Astrocyte (in vitro differentiated cells and primary cell): ENCODE measurements around the gene ECI1. TPM values are rescaled to one million over a fixed set of nuclear protein-coding genes. Genes with fewer than 3 reads are reported as not detected.
"Not testable (repeated sequence)": the region's sequence is repeated elsewhere in the genome, so short reads cannot be mapped to it uniquely, and the experiment has no call there.

ENCODE experiments used
- DNase-seq: peaks from one replicate; pipeline ENCODE4 v3.0.0-alpha.2; 2010; ENCODE audit warnings: low read depth
- FAIRE-seq: peaks from 2 replicates; lab custom pipeline; 2011; peaks lifted over from hg19 to GRCh38; lab: Jason Lieb, UNC
- H2AFZ ChIP-seq: 2 replicates; pipeline ENCODE4 v1.6.0; 2012; ENCODE audit warnings: low read depth, low read length, inconsistent platforms
- H3K27ac ChIP-seq: 2 replicates; pipeline ENCODE4 v1.5.1; 2011; ENCODE audit warnings: low read depth, low read length, inconsistent platforms
- H3K27me3 ChIP-seq: 2 replicates; pipeline ENCODE4 v1.6.0; 2011; ENCODE audit warnings: low read length, inconsistent platforms; ENCODE audit not compliant: insufficient read depth
- H3K36me3 ChIP-seq: 2 replicates; pipeline ENCODE4 v1.5.1; 2011; ENCODE audit warnings: low read length, inconsistent platforms; ENCODE audit not compliant: insufficient read depth
- H3K4me1 ChIP-seq: 2 replicates; pipeline ENCODE4 v1.5.1; 2011; ENCODE audit warnings: low read length, inconsistent platforms; ENCODE audit not compliant: insufficient read depth
- H3K4me2 ChIP-seq: 2 replicates; pipeline ENCODE4 v1.6.0; 2012; ENCODE audit warnings: low read length, inconsistent platforms
- H3K4me3 ChIP-seq: 2 replicates; pipeline ENCODE4 v1.5.1; 2011; ENCODE audit warnings: low read depth, mild to moderate bottlenecking, low read length, inconsistent platforms; ENCODE audit not compliant: insufficient read depth
- H3K79me2 ChIP-seq: 2 replicates; pipeline ENCODE4 v1.6.0; 2012; ENCODE audit warnings: mild to moderate bottlenecking, low read length, inconsistent platforms; ENCODE audit not compliant: insufficient read depth
- H3K9ac ChIP-seq: 2 replicates; pipeline ENCODE4 v1.6.0; 2012; ENCODE audit warnings: mild to moderate bottlenecking, low read length, inconsistent platforms
- H3K9me3 ChIP-seq: 2 replicates; pipeline ENCODE4 v1.5.1; 2012; ENCODE audit warnings: low read depth, mild to moderate bottlenecking, low read length, inconsistent platforms; ENCODE audit not compliant: insufficient read depth
- H4K20me1 ChIP-seq: 2 replicates; pipeline ENCODE4 v1.6.0; 2012; ENCODE audit warnings: low read length, inconsistent platforms; ENCODE audit not compliant: insufficient read depth
- H3K27ac Mint-ChIP-seq: one replicate; pipeline ENCODE4 v1.8.0; 2021; ENCODE audit warnings: mild to moderate bottlenecking, mixed read lengths; ENCODE audit not compliant: unreplicated experiment
- H3K27me3 Mint-ChIP-seq: one replicate; pipeline ENCODE4 v1.8.0; 2021; ENCODE audit warnings: low read depth, mixed read lengths; ENCODE audit not compliant: unreplicated experiment
- H3K36me3 Mint-ChIP-seq: one replicate; pipeline ENCODE4 v1.8.0; 2021; ENCODE audit warnings: low read depth, mixed read lengths; ENCODE audit not compliant: unreplicated experiment
- H3K4me1 Mint-ChIP-seq: one replicate; pipeline ENCODE4 v1.8.0; 2021; ENCODE audit warnings: low read depth, mixed read lengths; ENCODE audit not compliant: unreplicated experiment
- H3K4me3 Mint-ChIP-seq: one replicate; pipeline ENCODE4 v1.8.0; 2021; ENCODE audit warnings: mild to moderate bottlenecking, moderate library complexity, mixed read lengths; ENCODE audit not compliant: unreplicated experiment
- H3K9me3 Mint-ChIP-seq: one replicate; pipeline ENCODE4 v1.8.0; 2021; ENCODE audit warnings: mild to moderate bottlenecking, mixed read lengths; ENCODE audit not compliant: unreplicated experiment
- CTCF ChIP-seq: IDR thresholded peaks from 2 replicates; pipeline ENCODE4 v1.5.1; 2011; ENCODE audit warnings: low read depth, mild to moderate bottlenecking, inconsistent platforms, low read length, moderate library complexity; ENCODE audit not compliant: insufficient read depth
- EZH2 ChIP-seq: IDR thresholded peaks from 2 replicates; pipeline ENCODE4 v1.6.1; 2012; ENCODE audit warnings: mild to moderate bottlenecking, low read length, inconsistent platforms; ENCODE audit not compliant: insufficient read depth
- total RNA-seq: library from RNA; stranded (reverse); gene quantifications from 2 replicates; pipeline ENCODE4 v1.2.1, GENCODE V29; 2021

Gene ECI1
- total RNA-seq, 1 donor from 2014 or later: 53.4 TPM

GRCh38 chr16:2260250-2260649 is 8.9 kb upstream of the ECI1 start:
- peaks cover 87% of the 10 kb centered on the region for H4K20me1 ChIP-seq
- DNase-seq: no peak
- no peaks in the 10 kb centered on the region for H3K9me3 ChIP-seq
- no peak overlapping the region for H3K27ac ChIP-seq
- TF ChIP-seq CTCF: no peak
- no peak for TF ChIP-seq EZH2
- no peak overlapping the region for H3K4me2 ChIP-seq
- Mint-ChIP-seq H3K4me3 (no peak overlapping the region), H3K27ac (no peak overlapping the region), H3K36me3 (peaks cover 18% of the 10 kb centered on the region), H3K27me3 (no peaks in the 10 kb centered on the region), H3K4me1 (peaks cover 1% of the 10 kb centered on the region), H3K9me3 (no peaks in the 10 kb centered on the region)
- H3K27me3 ChIP-seq: no peaks in the 10 kb centered on the region
- H3K4me1 ChIP-seq: no peaks in the 10 kb centered on the region
- no peak overlapping the region for H3K9ac ChIP-seq
- H3K79me2 ChIP-seq: peaks cover 87% of the 10 kb centered on the region
- H3K36me3 ChIP-seq: peaks cover 75% of the 10 kb centered on the region
- no peak for FAIRE-seq
- no peak overlapping the region for H2AFZ ChIP-seq
- no peak overlapping the region for H3K4me3 ChIP-seq

- H3K9me3 Mint-ChIP-seq, FAIRE-seq, DNase-seq, H3K4me3 Mint-ChIP-seq, H3K4me3 ChIP-seq, H3K27ac ChIP-seq, H3K9me3 ChIP-seq, H3K4me1 ChIP-seq, H3K27me3 Mint-ChIP-seq, H2AFZ ChIP-seq, H3K4me2 ChIP-seq, H3K9ac ChIP-seq, H3K4me1 Mint-ChIP-seq, H3K27ac Mint-ChIP-seq, H3K27me3 ChIP-seq: not testable (repeated sequence)
- peaks cover 14% of the 10 kb centered on the region for H3K36me3 Mint-ChIP-seq
- H4K20me1 ChIP-seq: peaks cover 74% of the 10 kb centered on the region
- H3K36me3 ChIP-seq: peaks cover 74% of the 10 kb centered on the region
- peaks cover 70% of the 10 kb centered on the region for H3K79me2 ChIP-seq
Measured at GRCh38 chr16:2258530-2258929, 7.1 kb upstream of the ECI1 start.

GRCh38 chr16:2257726-2258125 is 6.3 kb upstream of the ECI1 start:
- H3K27ac ChIP-seq: no peak overlapping the region
- no peak overlapping the region for H3K4me2 ChIP-seq
- H3K27me3 Mint-ChIP-seq: no peaks in the 10 kb centered on the region
- peaks cover 62% of the 10 kb centered on the region for H3K79me2 ChIP-seq
- H3K9me3 ChIP-seq: no peaks in the 10 kb centered on the region
- H2AFZ ChIP-seq: no peak overlapping the region
- H3K36me3 Mint-ChIP-seq: peaks cover 17% of the 10 kb centered on the region
- H3K9me3 Mint-ChIP-seq: no peaks in the 10 kb centered on the region
- no peak for TF ChIP-seq EZH2
- no peak for TF ChIP-seq CTCF
- DNase-seq (no peak), FAIRE-seq (no peak)
- H3K36me3 ChIP-seq: peaks cover 74% of the 10 kb centered on the region
- no peaks in the 10 kb centered on the region for H3K4me1 ChIP-seq
- peaks cover 72% of the 10 kb centered on the region for H4K20me1 ChIP-seq
- no peak overlapping the region for H3K9ac ChIP-seq
- no peaks in the 10 kb centered on the region for H3K27me3 ChIP-seq
- no peak overlapping the region for H3K4me3 ChIP-seq
- H3K4me3 Mint-ChIP-seq: no peak overlapping the region
- peak overlapping the region; percentile 47 for H3K27ac Mint-ChIP-seq
- peaks cover 5% of the 10 kb centered on the region for H3K4me1 Mint-ChIP-seq
